ENCODE measurements around the gene FOXA3.

DNA sequence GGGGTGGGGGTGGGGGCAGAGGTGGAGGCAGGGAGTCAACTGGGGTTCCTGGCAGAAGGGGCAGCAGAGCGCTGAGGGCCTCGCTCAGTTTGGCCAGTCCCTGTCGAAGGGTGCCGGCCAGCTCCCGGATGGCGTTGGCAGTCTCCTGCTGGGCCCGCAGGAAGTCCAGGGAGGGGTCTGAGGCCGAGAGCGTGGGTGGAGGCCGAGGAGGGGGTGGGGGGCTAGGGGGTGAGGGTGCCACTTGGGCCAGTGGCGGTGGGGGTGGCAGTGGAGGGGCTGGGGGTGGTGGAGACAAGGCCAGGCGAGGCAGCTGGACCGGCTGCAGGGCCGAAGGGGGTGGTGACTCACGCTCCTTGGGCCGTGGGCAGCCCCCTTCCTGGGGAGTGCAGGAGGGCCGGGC, 26.8 kb downstream of the FOXA3 start:
- TF ChIP-seq, protein P1, sequence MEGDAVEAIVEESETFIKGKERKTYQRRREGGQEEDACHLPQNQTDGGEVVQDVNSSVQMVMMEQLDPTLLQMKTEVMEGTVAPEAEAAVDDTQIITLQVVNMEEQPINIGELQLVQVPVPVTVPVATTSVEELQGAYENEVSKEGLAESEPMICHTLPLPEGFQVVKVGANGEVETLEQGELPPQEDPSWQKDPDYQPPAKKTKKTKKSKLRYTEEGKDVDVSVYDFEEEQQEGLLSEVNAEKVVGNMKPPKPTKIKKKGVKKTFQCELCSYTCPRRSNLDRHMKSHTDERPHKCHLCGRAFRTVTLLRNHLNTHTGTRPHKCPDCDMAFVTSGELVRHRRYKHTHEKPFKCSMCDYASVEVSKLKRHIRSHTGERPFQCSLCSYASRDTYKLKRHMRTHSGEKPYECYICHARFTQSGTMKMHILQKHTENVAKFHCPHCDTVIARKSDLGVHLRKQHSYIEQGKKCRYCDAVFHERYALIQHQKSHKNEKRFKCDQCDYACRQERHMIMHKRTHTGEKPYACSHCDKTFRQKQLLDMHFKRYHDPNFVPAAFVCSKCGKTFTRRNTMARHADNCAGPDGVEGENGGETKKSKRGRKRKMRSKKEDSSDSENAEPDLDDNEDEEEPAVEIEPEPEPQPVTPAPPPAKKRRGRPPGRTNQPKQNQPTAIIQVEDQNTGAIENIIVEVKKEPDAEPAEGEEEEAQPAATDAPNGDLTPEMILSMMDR (conservative IDR thresholded peaks at IDR 0.05; ENCODE audit: low read depth, low read length), result no peak
- TF ChIP-seq POLR2A (IDR thresholded peaks at IDR 0.05; ENCODE audit: low read depth, low read length) (no peak), MAFK (IDR thresholded peaks at IDR 0.05; ENCODE audit: low read depth, low read length) (no peak), RAD21 (IDR thresholded peaks at IDR 0.05; ENCODE audit: low read length) (no peak), SMC3 (IDR thresholded peaks at IDR 0.05; ENCODE audit: low read depth, low read length) (no peak), RCOR1 (IDR thresholded peaks at IDR 0.05; ENCODE audit: insufficient replicate concordance, low read length) (no peak)
- TF ChIP-seq, protein P2, sequence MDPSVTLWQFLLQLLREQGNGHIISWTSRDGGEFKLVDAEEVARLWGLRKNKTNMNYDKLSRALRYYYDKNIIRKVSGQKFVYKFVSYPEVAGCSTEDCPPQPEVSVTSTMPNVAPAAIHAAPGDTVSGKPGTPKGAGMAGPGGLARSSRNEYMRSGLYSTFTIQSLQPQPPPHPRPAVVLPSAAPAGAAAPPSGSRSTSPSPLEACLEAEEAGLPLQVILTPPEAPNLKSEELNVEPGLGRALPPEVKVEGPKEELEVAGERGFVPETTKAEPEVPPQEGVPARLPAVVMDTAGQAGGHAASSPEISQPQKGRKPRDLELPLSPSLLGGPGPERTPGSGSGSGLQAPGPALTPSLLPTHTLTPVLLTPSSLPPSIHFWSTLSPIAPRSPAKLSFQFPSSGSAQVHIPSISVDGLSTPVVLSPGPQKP (IDR thresholded peaks at IDR 0.05; ENCODE audit: borderline replicate concordance, low read depth, low read length), result no peak

Measured in IMR-90 (cell line).